ENCODE data around the gene SLC35A4. TPM values are rescaled to one million over a fixed set of nuclear protein-coding genes. Genes with fewer than 3 reads are reported as not detected.

Gene SLC35A4
- total RNA-seq, 2 experiments from 2014 or later, result 68.7 to 69.7 TPM

DNA sequence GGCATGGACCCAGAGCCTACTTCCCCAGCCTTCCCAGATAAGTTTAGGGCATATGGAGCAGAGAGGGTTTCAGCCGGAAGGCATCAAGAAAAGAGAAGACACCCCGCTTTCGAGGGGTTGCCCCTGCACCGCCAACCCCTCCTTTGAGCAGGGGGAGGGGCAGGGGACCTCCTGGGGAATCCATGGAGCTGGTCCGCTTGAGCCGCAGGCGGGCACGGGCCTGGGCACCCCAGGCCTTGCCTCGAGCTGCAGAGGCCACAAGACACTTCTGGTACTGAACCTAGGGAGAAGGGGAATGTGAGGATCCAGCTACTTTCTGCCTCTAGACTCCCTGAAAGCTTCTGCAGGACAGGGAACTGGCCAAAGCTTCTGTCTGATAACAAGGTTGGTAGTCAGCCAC is 6.1 kb upstream of the SLC35A4 start:
- Mint-ChIP-seq H3K4me3 (no peak overlapping the region), H3K36me3 (peaks cover 17% of the 10 kb centered on the region), H3K27ac (peak overlapping the region; percentile 90), H3K4me1 (ENCODE audit: low read depth) (peaks cover 43% of the 10 kb centered on the region), H3K27me3 (no peaks in the 10 kb centered on the region), H3K9me3 (no peaks in the 10 kb centered on the region)
- POLR2A ChIA-PET, result interaction anchor here (1.3 kb wide), 1 partner anchor 107 kb away, joined by 3 read pairs; no protein-coding TSS in a partner anchor
- intact Hi-C loops (cut with micrococcal nuclease), result loop anchor here (5.0 to 10.0 kb wide), 2 partner anchors 196 to 454 kb away; partner anchors contain the start of gene SLC4A9
- CTCF ChIA-PET, result interaction anchor here (1.4 kb wide), 1 partner anchor 76 kb away, joined by 3 read pairs; no protein-coding TSS in a partner anchor
- no peak for DNase-seq

DNA sequence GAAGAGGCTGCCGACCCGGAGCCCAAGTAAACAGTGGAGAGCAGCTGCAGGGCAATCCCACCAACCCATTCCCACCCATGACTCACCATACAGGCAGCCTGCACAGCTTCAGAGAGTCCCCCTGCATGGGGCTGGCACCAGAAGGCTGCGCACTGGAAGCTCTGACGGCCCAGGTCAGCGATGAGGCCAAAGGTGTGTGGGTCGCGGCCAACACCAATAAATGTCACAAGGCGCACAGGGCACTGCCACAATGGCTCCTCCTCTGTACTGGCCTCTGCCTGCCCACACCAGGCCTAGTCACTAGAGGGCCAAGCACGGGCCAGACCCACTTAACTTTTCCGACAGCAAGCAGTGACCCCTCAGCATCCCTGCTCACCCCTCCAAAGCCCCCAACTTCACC is 4.4 kb upstream of the SLC35A4 start:
- no peaks in the 10 kb centered on the region for H3K27me3 Mint-ChIP-seq
- ChIA-PET CTCF (no interaction called here), POLR2A (no interaction called here)
- no peaks in the 10 kb centered on the region for H3K9me3 Mint-ChIP-seq
- intact Hi-C loops (cut with micrococcal nuclease), result loop anchor here (5.0 kb wide), 1 partner anchor 308 kb away; no protein-coding TSS in a partner anchor
- DNase-seq, result no peak
- H3K36me3 Mint-ChIP-seq, result peaks cover 13% of the 10 kb centered on the region
- H3K27ac Mint-ChIP-seq, result no peak overlapping the region
- no peak overlapping the region for H3K4me3 Mint-ChIP-seq
- peaks cover 26% of the 10 kb centered on the region for H3K4me1 Mint-ChIP-seq (ENCODE audit: low read depth)

DNA sequence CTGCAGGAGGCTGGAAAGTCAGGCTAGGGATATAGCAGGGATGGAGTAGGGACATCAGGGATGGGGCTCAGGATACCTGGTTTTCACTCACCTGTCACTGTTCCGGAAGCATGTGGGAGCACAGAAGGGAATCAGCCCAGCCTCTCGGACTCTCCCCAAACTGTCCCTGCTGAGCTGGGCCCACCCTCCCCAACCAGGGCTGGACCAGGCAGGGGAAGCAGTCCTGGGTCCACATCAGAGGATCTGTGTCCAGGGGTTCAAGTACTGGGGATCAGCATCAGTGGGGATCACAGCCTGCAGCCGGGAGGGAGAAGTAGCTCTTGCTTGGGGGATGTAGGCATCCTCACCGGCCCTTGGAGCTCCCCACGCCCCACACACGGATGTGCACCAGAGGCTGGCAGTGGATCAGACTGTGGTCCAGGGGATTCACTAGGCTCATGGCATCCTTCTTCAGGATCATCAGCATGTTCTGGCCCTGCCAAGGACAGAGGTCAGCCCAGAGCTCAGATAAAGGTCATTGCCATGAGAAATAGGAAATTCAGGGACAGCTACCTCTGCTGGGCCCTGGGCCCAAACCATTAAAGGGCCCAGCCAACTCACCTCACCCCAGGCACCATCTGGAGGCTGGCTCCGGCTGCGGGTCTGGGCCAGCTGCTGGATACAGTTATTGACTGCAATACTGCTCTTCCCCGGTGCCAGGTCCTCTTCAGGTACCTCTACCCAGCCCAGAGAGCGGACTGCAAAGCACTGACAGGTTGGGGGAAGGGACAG is 2.7 kb upstream of the SLC35A4 start:
- peaks cover 6% of the 10 kb centered on the region for H3K36me3 Mint-ChIP-seq
- H3K27me3 Mint-ChIP-seq, result no peaks in the 10 kb centered on the region
- no peak overlapping the region for H3K4me3 Mint-ChIP-seq
- ChIA-PET POLR2A (interaction anchor here (1.1 kb wide), 1 partner anchor 28 kb away, joined by 3 read pairs; no protein-coding TSS in a partner anchor), CTCF (interaction anchor here (1.1 to 1.5 kb wide), 2 partner anchors 14 to 73 kb away, joined by 3 to 4 read pairs; partner anchors contain the start of gene EIF4EBP3)
- intact Hi-C loops (cut with micrococcal nuclease), result loop anchor here (5.0 kb wide), 1 partner anchor 310 kb away; no protein-coding TSS in a partner anchor
- H3K9me3 Mint-ChIP-seq, result no peaks in the 10 kb centered on the region
- no peak for DNase-seq
- no peak overlapping the region for H3K27ac Mint-ChIP-seq
- peaks cover 29% of the 10 kb centered on the region for H3K4me1 Mint-ChIP-seq (ENCODE audit: low read depth)

DNA sequence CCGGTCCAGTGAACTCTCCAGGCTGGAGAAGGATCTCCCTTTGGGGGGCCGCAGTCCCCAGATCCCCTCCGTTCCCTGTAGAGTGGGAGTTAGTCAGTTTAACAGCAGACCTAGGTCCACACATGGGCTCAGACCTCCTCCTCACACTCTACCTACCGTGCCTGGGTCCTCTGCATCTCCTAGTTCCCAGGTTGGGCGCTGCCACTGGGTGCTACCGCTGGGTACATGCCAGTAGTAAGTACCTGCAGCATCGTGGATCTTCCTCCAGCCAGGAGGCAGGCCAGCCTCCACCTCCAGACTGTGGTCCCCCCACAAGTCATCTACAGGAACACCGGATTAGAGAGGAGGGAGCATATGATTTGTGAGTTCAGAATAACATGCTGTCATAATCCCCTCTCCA is 1.0 kb upstream of the SLC35A4 start:
- POLR2A ChIA-PET, result interaction anchor here (0.5 to 1.9 kb wide), 8 partner anchors 13 to 456 kb away, joined by 3 to 6 read pairs (median 4); partner anchors contain the start of genes EIF4EBP3, HARS1, HARS2 and IK
- DNase-seq, result peak; percentile 31
- peaks cover 39% of the 10 kb centered on the region for H3K4me1 Mint-ChIP-seq (ENCODE audit: low read depth)
- H3K9me3 Mint-ChIP-seq, result no peaks in the 10 kb centered on the region
- H3K36me3 Mint-ChIP-seq, result peaks cover 19% of the 10 kb centered on the region
- intact Hi-C loops (cut with micrococcal nuclease), result loop anchor here (5.0 kb wide), 1 partner anchor 311 kb away; no protein-coding TSS in a partner anchor
- CTCF ChIA-PET, result interaction anchor here (1.5 to 4.4 kb wide), 2 partner anchors 16 to 84 kb away, joined by 5 to 24 read pairs; partner anchors contain the start of genes EIF4EBP3, IK and NDUFA2
- peak overlapping the region; percentile 93 for H3K27ac Mint-ChIP-seq
- no peaks in the 10 kb centered on the region for H3K27me3 Mint-ChIP-seq
- H3K4me3 Mint-ChIP-seq, result peak overlapping the region; percentile 91

DNA sequence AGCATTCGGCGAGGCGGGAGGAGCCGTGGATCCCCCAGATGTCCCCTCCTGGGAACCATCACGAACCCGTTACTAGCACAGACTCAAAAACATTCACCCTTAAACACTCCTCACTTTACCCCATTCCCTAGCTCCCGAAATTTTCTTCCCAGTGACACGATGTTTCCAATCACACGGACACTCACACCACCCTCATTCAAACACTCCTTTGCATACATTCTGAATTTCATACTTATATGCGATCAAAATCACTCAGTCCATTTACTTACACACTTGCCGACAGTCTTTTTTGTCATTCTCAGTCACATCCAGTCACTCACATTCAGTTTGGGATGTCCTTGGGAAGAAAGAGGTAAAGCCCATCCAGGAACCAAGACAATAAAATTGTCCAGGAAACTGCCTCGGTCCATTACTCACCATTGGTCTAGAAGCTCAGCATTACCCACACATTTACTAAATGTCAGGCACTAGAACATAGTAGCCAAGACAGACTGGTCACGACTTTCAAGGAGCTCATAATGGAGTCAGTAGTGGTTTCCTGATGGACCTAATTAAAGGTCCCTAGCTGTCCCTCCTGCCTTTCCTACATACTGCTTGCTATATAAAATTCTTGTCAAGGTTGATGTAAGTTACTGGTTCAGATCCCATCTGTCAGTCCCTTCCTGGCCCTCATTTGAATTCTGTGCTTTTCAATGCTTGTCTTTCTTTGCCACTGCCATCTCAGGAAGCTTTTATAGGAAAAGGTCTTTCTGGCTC is 574 bp downstream of the SLC35A4 start:
- POLR2A ChIA-PET, result interaction anchor here (0.6 to 1.4 kb wide), 4 partner anchors 11 to 219 kb away, joined by 3 to 5 read pairs (median 4); partner anchors contain the start of genes EIF4EBP3, HBEGF, IK and NDUFA2
- intact Hi-C loops (cut with micrococcal nuclease), result no loop called here
- Mint-ChIP-seq H3K36me3 (peaks cover 21% of the 10 kb centered on the region), H3K27me3 (no peaks in the 10 kb centered on the region), H3K4me1 (ENCODE audit: low read depth) (peaks cover 54% of the 10 kb centered on the region), H3K4me3 (peak overlapping the region; percentile 91), H3K9me3 (no peaks in the 10 kb centered on the region), H3K27ac (peak overlapping the region; percentile 93)
- no peak for DNase-seq
- CTCF ChIA-PET, result interaction anchor here (2.3 to 4.4 kb wide), 2 partner anchors 17 to 70 kb away, joined by 14 to 24 read pairs; partner anchors contain the start of gene EIF4EBP3

DNA sequence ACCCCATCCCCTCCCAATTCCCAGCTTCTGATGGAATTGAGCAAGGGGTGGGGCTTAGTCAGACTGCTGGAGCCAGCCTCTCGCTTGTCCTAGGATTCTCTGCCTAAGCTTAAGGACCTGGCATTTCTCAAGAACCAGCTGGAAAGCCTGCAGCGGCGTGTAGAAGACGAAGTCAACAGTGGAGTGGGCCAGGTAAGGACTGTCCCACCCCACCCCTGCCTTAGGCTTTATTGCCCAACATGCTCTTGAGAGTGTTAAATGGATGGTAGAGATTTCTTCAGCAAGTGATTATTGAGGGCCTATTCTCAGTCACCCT is 1.1 kb downstream of the SLC35A4 start:
- intact Hi-C loops (cut with micrococcal nuclease), result no loop called here
- ChIA-PET POLR2A (interaction anchor here (0.6 to 1.4 kb wide), 4 partner anchors 11 to 219 kb away, joined by 3 to 5 read pairs (median 4); partner anchors contain the start of genes EIF4EBP3, HBEGF, IK and NDUFA2), CTCF (interaction anchor here (2.3 to 4.4 kb wide), 2 partner anchors 18 to 69 kb away, joined by 14 to 24 read pairs; partner anchors contain the start of gene EIF4EBP3)
- no peak for DNase-seq
- Mint-ChIP-seq H3K36me3 (peaks cover 23% of the 10 kb centered on the region), H3K9me3 (no peaks in the 10 kb centered on the region), H3K27me3 (no peaks in the 10 kb centered on the region), H3K4me1 (ENCODE audit: low read depth) (peaks cover 56% of the 10 kb centered on the region), H3K27ac (peak overlapping the region; percentile 93), H3K4me3 (peak overlapping the region; percentile 91)

DNA sequence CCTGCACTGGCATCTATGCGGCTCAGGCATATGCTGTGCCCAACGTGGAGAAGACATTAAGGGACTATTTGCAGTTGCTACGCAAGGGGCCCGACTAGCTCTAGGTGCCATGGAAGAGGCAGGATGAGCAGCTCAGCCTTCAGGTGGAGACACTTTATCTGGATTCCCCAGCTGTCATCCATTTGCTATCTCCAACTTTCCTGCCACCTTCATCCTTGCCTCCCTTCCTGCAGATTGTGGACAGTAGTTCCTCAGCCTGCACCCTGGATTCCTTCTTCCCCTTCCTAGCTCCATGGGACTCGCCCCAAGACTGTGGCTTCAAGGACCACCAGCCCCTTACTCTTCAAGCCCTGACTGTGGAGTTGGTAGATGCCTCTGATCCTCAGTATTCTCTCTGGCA is 2.0 kb downstream of the SLC35A4 start:
- Mint-ChIP-seq H3K4me1 (ENCODE audit: low read depth) (peaks cover 56% of the 10 kb centered on the region), H3K27ac (peak overlapping the region; percentile 49), H3K36me3 (peaks cover 23% of the 10 kb centered on the region), H3K4me3 (peak overlapping the region; percentile 10), H3K9me3 (no peaks in the 10 kb centered on the region), H3K27me3 (no peaks in the 10 kb centered on the region)
- CTCF ChIA-PET, result interaction anchor here (2.3 to 4.4 kb wide), 2 partner anchors 19 to 68 kb away, joined by 14 to 24 read pairs; partner anchors contain the start of gene EIF4EBP3
- DNase-seq, result no peak
- POLR2A ChIA-PET, result no interaction called here
- intact Hi-C loops (cut with micrococcal nuclease), result no loop called here

DNA sequence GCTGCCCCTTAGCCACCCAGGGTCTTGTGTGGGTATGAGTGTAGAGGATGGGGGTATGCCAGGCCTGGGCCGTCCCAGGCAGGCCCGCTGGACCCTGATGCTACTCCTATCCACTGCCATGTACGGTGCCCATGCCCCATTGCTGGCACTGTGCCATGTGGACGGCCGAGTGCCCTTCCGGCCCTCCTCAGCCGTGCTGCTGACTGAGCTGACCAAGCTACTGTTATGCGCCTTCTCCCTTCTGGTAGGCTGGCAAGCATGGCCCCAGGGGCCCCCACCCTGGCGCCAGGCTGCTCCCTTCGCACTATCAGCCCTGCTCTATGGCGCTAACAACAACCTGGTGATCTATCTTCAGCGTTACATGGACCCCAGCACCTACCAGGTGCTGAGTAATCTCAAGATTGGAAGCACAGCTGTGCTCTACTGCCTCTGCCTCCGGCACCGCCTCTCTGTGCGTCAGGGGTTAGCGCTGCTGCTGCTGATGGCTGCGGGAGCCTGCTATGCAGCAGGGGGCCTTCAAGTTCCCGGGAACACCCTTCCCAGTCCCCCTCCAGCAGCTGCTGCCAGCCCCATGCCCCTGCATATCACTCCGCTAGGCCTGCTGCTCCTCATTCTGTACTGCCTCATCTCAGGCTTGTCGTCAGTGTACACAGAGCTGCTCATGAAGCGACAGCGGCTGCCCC is 2.6 kb downstream of the SLC35A4 start:
- intact Hi-C loops (cut with micrococcal nuclease), result no loop called here
- peak overlapping the region; percentile 10 for H3K4me3 Mint-ChIP-seq

DNA sequence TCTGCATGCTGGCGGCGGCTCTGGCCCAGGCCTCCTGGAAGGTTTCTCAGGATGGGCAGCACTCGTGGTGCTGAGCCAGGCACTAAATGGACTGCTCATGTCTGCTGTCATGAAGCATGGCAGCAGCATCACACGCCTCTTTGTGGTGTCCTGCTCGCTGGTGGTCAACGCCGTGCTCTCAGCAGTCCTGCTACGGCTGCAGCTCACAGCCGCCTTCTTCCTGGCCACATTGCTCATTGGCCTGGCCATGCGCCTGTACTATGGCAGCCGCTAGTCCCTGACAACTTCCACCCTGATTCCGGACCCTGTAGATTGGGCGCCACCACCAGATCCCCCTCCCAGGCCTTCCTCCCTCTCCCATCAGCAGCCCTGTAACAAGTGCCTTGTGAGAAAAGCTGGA is 3.2 kb downstream of the SLC35A4 start:
- Mint-ChIP-seq H3K27ac (peak overlapping the region; percentile 50), H3K4me3 (no peak overlapping the region), H3K27me3 (no peaks in the 10 kb centered on the region), H3K36me3 (peaks cover 23% of the 10 kb centered on the region), H3K9me3 (no peaks in the 10 kb centered on the region), H3K4me1 (ENCODE audit: low read depth) (peaks cover 52% of the 10 kb centered on the region)
- intact Hi-C loops (cut with micrococcal nuclease), result no loop called here
- POLR2A ChIA-PET, result no interaction called here
- CTCF ChIA-PET, result no interaction called here
- no peak for DNase-seq

More for the DNA sequence above, 2.6 kb downstream of the SLC35A4 start:
- Mint-ChIP-seq H3K4me1 (ENCODE audit: low read depth) (peaks cover 56% of the 10 kb centered on the region), H3K36me3 (peaks cover 23% of the 10 kb centered on the region), H3K27me3 (no peaks in the 10 kb centered on the region), H3K9me3 (no peaks in the 10 kb centered on the region), H3K27ac (peak overlapping the region; percentile 18)
- ChIA-PET CTCF (interaction anchor here (2.3 kb wide), 1 partner anchor 68 kb away, joined by 14 read pairs; no protein-coding TSS in a partner anchor), POLR2A (no interaction called here)
- no peak for DNase-seq

DNA sequence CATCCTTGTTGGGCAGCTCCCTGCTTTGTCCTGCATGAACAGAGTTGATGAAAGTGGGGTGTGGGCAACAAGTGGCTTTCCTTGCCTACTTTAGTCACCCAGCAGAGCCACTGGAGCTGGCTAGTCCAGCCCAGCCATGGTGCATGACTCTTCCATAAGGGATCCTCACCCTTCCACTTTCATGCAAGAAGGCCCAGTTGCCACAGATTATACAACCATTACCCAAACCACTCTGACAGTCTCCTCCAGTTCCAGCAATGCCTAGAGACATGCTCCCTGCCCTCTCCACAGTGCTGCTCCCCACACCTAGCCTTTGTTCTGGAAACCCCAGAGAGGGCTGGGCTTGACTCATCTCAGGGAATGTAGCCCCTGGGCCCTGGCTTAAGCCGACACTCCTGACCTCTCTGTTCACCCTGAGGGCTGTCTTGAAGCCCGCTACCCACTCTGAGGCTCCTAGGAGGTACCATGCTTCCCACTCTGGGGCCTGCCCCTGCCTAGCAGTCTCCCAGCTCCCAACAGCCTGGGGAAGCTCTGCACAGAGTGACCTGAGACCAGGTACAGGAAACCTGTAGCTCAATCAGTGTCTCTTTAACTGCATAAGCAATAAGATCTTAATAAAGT is 3.9 kb downstream of the SLC35A4 start:
- Mint-ChIP-seq H3K9me3 (no peaks in the 10 kb centered on the region), H3K4me3 (no peak overlapping the region), H3K27ac (peak overlapping the region; percentile 91), H3K4me1 (ENCODE audit: low read depth) (peaks cover 49% of the 10 kb centered on the region), H3K36me3 (peaks cover 23% of the 10 kb centered on the region), H3K27me3 (no peaks in the 10 kb centered on the region)
- POLR2A ChIA-PET, result interaction anchor here (1.3 kb wide), 1 partner anchor 11 kb away, joined by 3 read pairs; the partner anchor contains the start of gene SRA1
- no peak for DNase-seq
- intact Hi-C loops (cut with micrococcal nuclease), result no loop called here
- CTCF ChIA-PET, result interaction anchor here (1.0 to 2.3 kb wide), 3 partner anchors 21 to 324 kb away, joined by 3 to 6 read pairs (median 4); partner anchors contain the start of genes ANKHD1 and EIF4EBP3

DNA sequence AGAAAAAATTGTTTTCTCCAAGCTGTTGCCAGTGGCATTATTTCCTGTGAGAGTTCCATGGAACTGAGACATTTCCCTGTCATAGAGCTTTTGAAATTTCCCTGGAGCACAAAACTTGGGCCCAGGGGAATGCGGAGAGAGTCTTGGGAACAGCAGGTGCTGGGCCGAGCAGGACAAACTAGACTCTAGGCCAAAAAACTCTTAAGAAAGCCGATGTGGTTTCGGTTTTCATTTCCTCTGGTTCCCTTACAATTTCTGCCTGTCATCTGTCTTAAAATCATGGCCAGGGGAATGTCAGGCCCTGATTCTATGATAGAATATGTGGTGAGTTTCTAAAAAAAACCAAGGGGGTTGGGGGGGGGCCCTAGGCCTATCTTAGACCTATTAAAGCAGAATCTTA is 4.6 kb downstream of the SLC35A4 start:
- Mint-ChIP-seq H3K36me3 (peaks cover 23% of the 10 kb centered on the region), H3K27ac (peak overlapping the region; percentile 91), H3K9me3 (no peaks in the 10 kb centered on the region), H3K4me1 (ENCODE audit: low read depth) (peaks cover 49% of the 10 kb centered on the region), H3K27me3 (no peaks in the 10 kb centered on the region), H3K4me3 (peak overlapping the region; percentile 56)
- ChIA-PET POLR2A (interaction anchor here (1.3 kb wide), 1 partner anchor 12 kb away, joined by 3 read pairs; the partner anchor contains the start of gene SRA1), CTCF (interaction anchor here (0.6 to 2.3 kb wide), 6 partner anchors 22 to 325 kb away, joined by 3 to 7 read pairs (median 4); partner anchors contain the start of genes ANKHD1 and EIF4EBP3)
- no peak for DNase-seq
- intact Hi-C loops (cut with micrococcal nuclease), result no loop called here

Measured in activated CD4-positive, alpha-beta memory T cell treated with anti-CD3 and anti-CD28 coated beads for 36 hours (primary cell).